K562 (cell line): ENCODE measurements around the gene MYCBP. TPM values are rescaled to one million over a fixed set of nuclear protein-coding genes. Genes with fewer than 3 reads are reported as not detected.
"Not testable (repeated sequence)": the region's sequence is repeated elsewhere in the genome, so short reads cannot be mapped to it uniquely, and the experiment has no call there.

ENCODE experiments used
- ATAC-seq: fragments of 200-7000 bp; cut with Tn5 transposase; 3 replicates; pipeline ENCODE4 v1.9.1; 2020; ENCODE audit warnings: moderate library complexity
- BruUV-seq: library from RNA; stranded (reverse); fragments of 400-500 nt; replicated peaks from 2 replicates; lab custom pipeline; 2021; lab: Mats Ljungman, UMichigan
- CTCF ChIA-PET: fragments of 300-600 bp; formaldehyde crosslinking; extraction: SDS; loops from one replicate; lab custom pipeline; 2021; ENCODE audit warnings: low intra/inter-chr PET ratio; lab: Yijun Ruan, JAX
- POLR2A ChIA-PET: fragments of 300-600, 350-650 bp; sonication (Branson Sonifier 250); formaldehyde crosslinking; extraction: SDS; loops from one replicate; lab custom pipeline; 2021; ENCODE audit warnings: antibody characterized with exemption, inconsistent platforms; lab: Yijun Ruan, JAX
- DNase-seq, 4 experiments: peaks; one replicate each; pipeline versions ENCODE4 v3.0.0 to v3.0.0-alpha.2; 2011 to 2018; ENCODE audit warnings: low spot score in 3 of 4, mixed read lengths in 3 of 4; ENCODE audit errors: extremely low read depth in 1 of 4
- FAIRE-seq: peaks from 2 replicates; lab custom pipeline; 2011; peaks lifted over from hg19 to GRCh38; lab: Jason Lieb, UNC
- H2AFZ ChIP-seq: 2 replicates; pipeline ENCODE4 v1.6.0; 2011; ENCODE audit warnings: low read depth, low read length, control low read depth, inconsistent platforms
- H3K27ac ChIP-seq: fragments of 200-600 bp; 3 replicates; pipeline ENCODE4 v1.8.0; 2011; ENCODE audit warnings: low read depth, mild to moderate bottlenecking, control low read depth, inconsistent platforms, low read length, moderate library complexity, mixed read lengths; ENCODE audit errors: extremely low read depth
- H3K27me3 ChIP-seq, 2 experiments: fragments of 300-600 bp in 1 of 2; 2 replicates in 1 of 2; 3 replicates in 1 of 2; pipeline versions ENCODE4 v1.6.0 to v1.8.0; 2011; ENCODE audit warnings: inconsistent platforms in 2 of 2, low read length in 2 of 2, mild to moderate bottlenecking in 1 of 2, mixed read lengths in 1 of 2, moderate library complexity in 1 of 2; ENCODE audit not compliant: control insufficient read depth in 2 of 2, insufficient read depth in 2 of 2
- H3K36me3 ChIP-seq: fragments of 300-600 bp; 3 replicates; pipeline ENCODE4 v1.8.0; 2011; ENCODE audit warnings: mild to moderate bottlenecking, low read length, inconsistent platforms; ENCODE audit not compliant: control insufficient read depth, insufficient read depth
- H3K4me1 ChIP-seq, 2 experiments: fragments of 200-600 bp in 1 of 2; replicated peaks in 1 of 2; 2 replicates in 1 of 2; 3 replicates in 1 of 2; pipeline versions ENCODE4 v1.5.1 to v1.8.0; 2011; ENCODE audit warnings: inconsistent platforms in 2 of 2, low read length in 2 of 2, mild to moderate bottlenecking in 1 of 2, mixed read lengths in 1 of 2, moderate library complexity in 1 of 2; ENCODE audit not compliant: control insufficient read depth in 2 of 2, insufficient read depth in 2 of 2
- H3K4me2 ChIP-seq: 2 replicates; pipeline ENCODE4 v1.6.1; 2011; ENCODE audit warnings: low read length, control low read depth, inconsistent platforms, mixed read lengths; ENCODE audit not compliant: insufficient read depth
- H3K4me3 ChIP-seq: fragments of 200-600 bp; sonication (generic), shearing (Covaris generic); 2 replicates; pipeline ENCODE4 v1.5.1; 2016; ENCODE audit warnings: control low read depth, inconsistent platforms
- H3K79me2 ChIP-seq: fragments of 200-600 bp; 3 replicates; pipeline ENCODE4 v1.8.0; 2011; ENCODE audit warnings: low read length, inconsistent platforms; ENCODE audit not compliant: control insufficient read depth, insufficient read depth
- H3K9ac ChIP-seq, 2 experiments: 2 replicates each; pipeline versions ENCODE4 v1.6.0 to v1.6.1; 2011; ENCODE audit warnings: low read depth in 2 of 2, low read length in 2 of 2, control low read depth in 1 of 2, inconsistent platforms in 1 of 2, mild to moderate bottlenecking in 1 of 2, mixed read lengths in 1 of 2; ENCODE audit not compliant: insufficient read depth in 1 of 2
- H3K9me1 ChIP-seq: one replicate; pipeline ENCODE4 v1.6.0; 2011; ENCODE audit warnings: inconsistent platforms, mild to moderate bottlenecking, low read length, moderate library complexity; ENCODE audit not compliant: control insufficient read depth, insufficient read depth
- H3K9me3 ChIP-seq: replicated peaks from 2 replicates; pipeline ENCODE4 v1.5.1; 2011; ENCODE audit warnings: low read depth, low read length, inconsistent platforms; ENCODE audit not compliant: control insufficient read depth, insufficient read depth
- H4K20me1 ChIP-seq: replicated peaks from 2 replicates; pipeline ENCODE4 v1.6.1; 2011; ENCODE audit warnings: low read length, inconsistent platforms, mixed read lengths; ENCODE audit not compliant: control insufficient read depth, insufficient read depth
- CEBPZ ChIP-seq: fragments of 150-350 bp; IDR thresholded peaks from 2 replicates; pipeline ENCODE4 v1.6.1; 2014; ENCODE audit warnings: low read depth, mild to moderate bottlenecking, low read length, borderline replicate concordance
- RNF2 ChIP-seq: sonication (generic); IDR thresholded peaks from 2 replicates; pipeline ENCODE4 v1.6.1; 2016
- ZNF592 ChIP-seq: fragments of 450-650 bp; IDR thresholded peaks from 2 replicates; pipeline ENCODE4 v1.6.1; 2017; ENCODE audit warnings: antibody characterized with exemption, mild to moderate bottlenecking
- ZNF780A ChIP-seq: fragments of 250-450 bp; sonication (Bioruptor Pico); IDR thresholded peaks from 2 replicates; pipeline ENCODE4 v1.5.0; 2021; ENCODE audit warnings: mild to moderate bottlenecking
- WGBS: fragments of 100-300 bp; shearing (Covaris generic); methylation state at CpG from one replicate; pipeline ENCODE4 v1.1.6; 2016; ENCODE audit warnings: low coverage, mixed read lengths; ENCODE audit not compliant: insufficient coverage; ENCODE audit errors: missing lambda C conversion rate; 5-methylcytosine and 5-hydroxymethylcytosine counted together
- in situ Hi-C: fragments of 300-500 bp; cut with MboI; formaldehyde crosslinking; loops from 4 replicates; pipeline ENCODE4 v1.15.0; 2018; ENCODE audit warnings: inconsistent platforms, mixed read lengths
- intact Hi-C: fragments of 100-400 bp; cut with micrococcal nuclease; formaldehyde crosslinking; loops from 2 replicates; pipeline ENCODE4 v1.14.2; 2022
- polyA plus RNA-seq, 8 experiments: library from polyadenylated mRNA; depleted of rRNA in 4 of 8; stranded (reverse) in 5 of 8; unstranded in 3 of 8; fragments of >200 nt; fragmentation: Nextera tagmentation in 2 of 8; fragmentation: Illumina TruSeq in 1 of 8; extraction: Ambion mirVana in 2 of 8; extraction: Trizol in 1 of 8; gene quantifications; 2 replicates each; pipeline versions ENCODE4 v1.2.1 to v1.2.3, GENCODE V29; 2011 to 2014; ENCODE audit warnings: inconsistent platforms in 1 of 8, missing spikeins in 1 of 8
- total RNA-seq, 7 experiments: library from RNA; depleted of rRNA in 6 of 7; stranded (reverse); fragments of >200 nt in 6 of 7; fragmentation: Illumina TruSeq in 2 of 7; extraction: Trizol in 2 of 7; gene quantifications; 2 replicates each; pipeline versions ENCODE4 v1.2.1 to v1.2.3, GENCODE V29; 2011 to 2021; ENCODE audit warnings: low replicate concordance in 1 of 7
- TF ChIP-seq, protein P1 (sequence below): fragments of 250-450 bp; sonication (Bioruptor Pico); IDR thresholded peaks from 2 replicates; pipeline ENCODE4 v1.5.1; 2021; ENCODE audit warnings: mild to moderate bottlenecking

Gene MYCBP
- total and polyA plus RNA-seq, 9 of the 15 experiments (the other 6 are each of a cell fraction or from before 2014, with no cell fraction given): 32.3 to 253 (median 72.9) TPM

- TF ChIP-seq, protein P1, sequence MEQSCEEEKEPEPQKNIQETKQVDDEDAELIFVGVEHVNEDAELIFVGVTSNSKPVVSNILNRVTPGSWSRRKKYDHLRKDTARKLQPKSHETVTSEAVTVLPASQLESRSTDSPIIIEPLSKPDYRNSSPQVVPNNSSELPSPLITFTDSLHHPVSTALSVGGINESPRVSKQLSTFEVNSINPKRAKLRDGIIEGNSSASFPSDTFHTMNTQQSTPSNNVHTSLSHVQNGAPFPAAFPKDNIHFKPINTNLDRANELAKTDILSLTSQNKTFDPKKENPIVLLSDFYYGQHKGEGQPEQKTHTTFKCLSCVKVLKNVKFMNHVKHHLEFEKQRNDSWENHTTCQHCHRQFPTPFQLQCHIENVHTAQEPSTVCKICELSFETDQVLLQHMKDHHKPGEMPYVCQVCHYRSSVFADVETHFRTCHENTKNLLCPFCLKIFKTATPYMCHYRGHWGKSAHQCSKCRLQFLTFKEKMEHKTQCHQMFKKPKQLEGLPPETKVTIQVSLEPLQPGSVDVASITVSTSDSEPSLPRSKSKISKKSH (CRISPR knock-in tag): no peak
- TF ChIP-seq ZNF780A (CRISPR knock-in tag) (no peak), ZNF592 (no peak), CEBPZ (no peak), RNF2 (no peak)
Measured at GRCh38 chr1:38839363-38839762, 33.8 kb downstream of the MYCBP start (continued).

- H3K9me1 ChIP-seq, H4K20me1 ChIP-seq, BruUV-seq, H3K4me2 ChIP-seq, ATAC-seq, DNase-seq, H3K79me2 ChIP-seq, H3K4me3 ChIP-seq, H3K27ac ChIP-seq, H3K27me3 ChIP-seq, H3K9me3 ChIP-seq, H3K9ac ChIP-seq, H3K4me1 ChIP-seq, FAIRE-seq, H2AFZ ChIP-seq, in situ Hi-C loops: not testable (repeated sequence)
- intact Hi-C loops: loop anchor here (5.0 kb wide), 2 partner anchors 229 to 799 kb away; no protein-coding TSS in a partner anchor
- ChIA-PET CTCF (interaction anchor here (0.6 to 2.9 kb wide), 2 partner anchors 228 to 810 kb away, joined by 5 to 17 read pairs; no protein-coding TSS in a partner anchor), POLR2A (interaction anchor here (0.6 to 0.8 kb wide), 2 partner anchors 10 to 606 kb away, joined by 3 to 4 read pairs; no protein-coding TSS in a partner anchor)
- 52% methylated on average over 10 of the region's 10 CpGs for WGBS
- peaks cover 16% of the 10 kb centered on the region; the same call in 1 of the 3 replicates for H3K36me3 ChIP-seq
Measured at GRCh38 chr1:38836316-38836715, 36.8 kb downstream of the MYCBP start.
